ENCODE measurements around the gene SP9. TPM values are rescaled to one million over a fixed set of nuclear protein-coding genes. Genes with fewer than 3 reads are reported as not detected.

The SP9 gene
- total RNA-seq (not detected), polyA plus RNA-seq (not detected)
- long read RNA-seq, donor 1: 0 reads
- long read RNA-seq, donor 2: 0 reads
- long read RNA-seq, donor 3: 0 reads
- long read RNA-seq, donor 4: 0 reads

DNA sequence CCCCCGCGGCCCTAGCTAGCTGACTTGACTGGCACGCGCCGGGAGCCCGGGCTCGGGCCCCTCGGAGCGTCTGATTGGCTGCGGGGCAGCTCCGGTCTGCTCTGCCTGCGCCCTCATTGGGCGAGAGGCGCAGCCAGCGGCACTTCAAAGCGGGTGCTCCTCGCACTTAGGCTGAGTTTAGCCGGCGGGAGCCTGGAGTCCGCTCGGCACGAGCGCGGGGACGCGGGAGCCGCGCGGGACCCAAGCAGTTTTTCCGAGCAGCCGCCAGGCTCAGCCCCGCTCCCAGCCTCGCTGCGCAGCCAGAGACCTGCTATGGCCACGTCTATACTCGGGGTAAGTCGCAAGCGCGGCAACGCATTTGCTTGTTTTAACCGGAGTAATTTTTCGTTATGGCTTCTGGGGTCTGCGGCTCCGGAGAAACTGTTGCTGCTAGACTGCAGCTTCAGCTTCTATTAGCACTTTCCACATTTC, at the start of gene SP9:
Gene SP9 (plus strand): TSS at position 174 of the 471 bp plus-strand sequence. CDS start 139 bp downstream, at position 313.
- Histone ChIP-seq H3K9me3 (ENCODE audit: control insufficient read depth, low read length) (no peaks in the 10 kb centered on the region), H3K27ac (ENCODE audit: low read length) (no peak within 1 kb of the TSS), H3K27me3 (ENCODE audit: control insufficient read depth, insufficient read depth) (peaks cover 2% of the 10 kb centered on the region), H3K4me1 (ENCODE audit: control insufficient read depth, insufficient read depth, low read length) (no peaks in the 10 kb centered on the region), H3K4me3 (ENCODE audit: low read length) (peak within 1 kb of the TSS; percentile 5)
- intact Hi-C loops (cut with DNase I): no loop called here
- ATAC-seq: peak in 1 of 2 donors; percentile 41
- DNase-seq: no peak
- 4% methylated on average over 44 of the region's 44 CpGs for WGBS

DNA sequence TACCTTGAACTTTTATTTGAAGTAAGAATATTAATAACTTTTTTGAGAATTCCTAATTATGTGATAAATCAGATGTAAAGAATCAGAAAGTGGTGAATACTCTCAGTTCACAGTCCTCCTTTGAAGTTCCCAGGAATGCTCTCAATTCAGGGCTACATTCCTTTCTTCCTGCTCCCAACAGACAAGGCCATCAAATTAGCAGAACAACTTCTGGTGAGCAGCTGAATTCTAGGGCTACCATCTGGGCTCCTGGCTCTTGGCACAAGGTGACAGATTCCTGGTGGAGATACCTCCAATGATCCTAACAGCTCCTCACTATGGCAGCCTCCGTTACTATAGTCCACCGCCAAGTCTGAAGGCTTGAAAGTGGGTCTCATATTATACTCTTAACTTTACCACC, 48.6 kb upstream of the SP9 start:
- Histone ChIP-seq H3K4me1 (ENCODE audit: control insufficient read depth, insufficient read depth, low read length) (no peaks in the 10 kb centered on the region), H3K27me3 (ENCODE audit: control insufficient read depth, insufficient read depth) (peaks cover 2% of the 10 kb centered on the region), H3K9me3 (ENCODE audit: control insufficient read depth, low read length) (no peaks in the 10 kb centered on the region), H3K27ac (ENCODE audit: low read length) (no peak overlapping the region), H3K4me3 (ENCODE audit: low read length) (no peak overlapping the region)
- intact Hi-C loops (cut with DNase I): no loop called here
- DNase-seq (no peak), ATAC-seq (no peak)
- 90% methylated on average over 2 of the region's 2 CpGs for WGBS

DNA sequence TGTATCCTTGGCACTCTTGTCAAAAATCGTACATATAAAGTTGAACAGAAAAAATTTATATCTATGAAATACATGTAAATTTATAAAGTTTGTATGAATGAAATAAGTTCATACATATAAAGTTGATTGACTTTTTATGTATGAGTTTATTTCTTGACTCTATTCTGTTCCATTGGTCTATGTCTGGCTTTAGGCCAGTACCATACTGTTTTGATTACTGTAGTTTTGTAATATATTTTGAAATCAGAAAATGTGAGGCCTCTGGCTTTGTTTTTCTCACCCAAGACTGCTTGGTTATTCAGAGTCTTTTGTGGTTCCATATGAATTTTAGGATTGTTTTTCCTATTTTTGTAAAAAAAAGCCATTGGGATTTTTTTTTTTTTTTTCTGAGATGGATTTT, 41.8 kb upstream of the SP9 start:
- DNase-seq (no peak), ATAC-seq (no peak)
- WGBS: 93% methylated on average over 1 of the region's 1 CpG
- intact Hi-C loops (cut with DNase I): no loop called here
- Histone ChIP-seq H3K4me1 (ENCODE audit: control insufficient read depth, insufficient read depth, low read length) (no peaks in the 10 kb centered on the region), H3K4me3 (ENCODE audit: low read length) (no peak overlapping the region), H3K9me3 (ENCODE audit: control insufficient read depth, low read length) (no peaks in the 10 kb centered on the region), H3K27ac (ENCODE audit: low read length) (no peak overlapping the region), H3K27me3 (ENCODE audit: control insufficient read depth, insufficient read depth) (no peaks in the 10 kb centered on the region)

DNA sequence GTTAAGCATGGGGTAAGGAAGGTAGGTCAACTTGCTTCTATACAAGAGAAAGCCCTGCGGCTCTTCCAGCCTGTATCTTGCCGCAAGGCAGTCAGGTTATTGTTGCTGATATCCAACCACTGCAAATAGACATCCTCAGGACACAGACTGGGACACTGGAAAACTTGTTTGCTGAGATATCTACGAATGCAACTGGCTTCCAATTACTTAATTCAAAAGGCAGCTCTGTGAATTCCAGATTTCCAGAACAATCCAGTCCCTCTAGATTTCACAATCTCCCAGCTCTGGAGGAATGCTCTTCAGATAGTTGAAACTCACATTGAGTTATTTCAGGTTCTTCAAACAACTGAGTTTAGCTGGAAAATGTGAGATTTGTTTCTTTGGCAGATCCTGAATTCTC, 34.6 kb upstream of the SP9 start:
- DNase-seq (no peak), ATAC-seq (peak in 1 of 2 donors; percentile 43)
- H3K27me3 ChIP-seq (ENCODE audit: control insufficient read depth, insufficient read depth): no peaks in the 10 kb centered on the region
- 50% methylated on average over 3 of the region's 3 CpGs for WGBS
- intact Hi-C loops (cut with DNase I): no loop called here
- no peaks in the 10 kb centered on the region for H3K4me1 ChIP-seq (ENCODE audit: control insufficient read depth, insufficient read depth, low read length)
- H3K27ac ChIP-seq (ENCODE audit: low read length): no peak overlapping the region
- no peak overlapping the region for H3K4me3 ChIP-seq (ENCODE audit: low read length)
- H3K9me3 ChIP-seq (ENCODE audit: control insufficient read depth, low read length): no peaks in the 10 kb centered on the region

DNA sequence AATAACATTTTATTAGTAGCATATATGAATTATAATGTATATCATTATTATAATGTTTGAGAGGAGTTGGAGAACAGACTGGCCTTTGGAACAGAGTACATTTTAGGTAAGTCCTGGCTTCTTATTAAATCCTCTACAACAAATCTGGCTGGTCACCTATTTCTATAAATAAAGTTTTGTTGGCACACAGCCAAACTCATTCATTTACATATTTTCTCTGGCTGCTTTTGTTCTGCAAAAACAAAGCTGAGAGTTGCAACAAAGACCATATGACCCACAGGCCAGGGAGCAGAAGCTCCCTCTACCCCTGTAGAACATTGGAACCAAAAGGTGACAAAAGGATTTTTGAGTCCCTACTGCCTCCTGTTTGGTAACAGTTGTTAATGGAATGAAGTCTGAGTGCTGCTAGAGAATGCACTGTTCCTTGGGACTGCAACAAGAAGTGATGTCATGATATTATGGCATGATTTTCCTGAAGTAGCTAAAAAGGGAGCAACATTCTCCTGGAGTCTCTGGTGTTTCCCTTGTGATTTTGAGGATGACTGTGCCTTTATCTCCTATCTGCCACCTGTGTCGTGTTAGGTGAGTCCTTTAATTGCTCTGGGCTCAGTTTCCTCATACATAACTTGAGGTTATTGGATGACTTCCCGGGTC, 22.0 kb upstream of the SP9 start:
- Histone ChIP-seq H3K4me3 (ENCODE audit: low read length) (no peak overlapping the region), H3K4me1 (ENCODE audit: control insufficient read depth, insufficient read depth, low read length) (no peaks in the 10 kb centered on the region), H3K9me3 (ENCODE audit: control insufficient read depth, low read length) (no peaks in the 10 kb centered on the region), H3K27ac (ENCODE audit: low read length) (no peak overlapping the region), H3K27me3 (ENCODE audit: control insufficient read depth, insufficient read depth) (no peaks in the 10 kb centered on the region)
- no peak for DNase-seq
- intact Hi-C loops (cut with DNase I): no loop called here
- WGBS: 58% methylated on average over 2 of the region's 2 CpGs
- no peak for ATAC-seq

DNA sequence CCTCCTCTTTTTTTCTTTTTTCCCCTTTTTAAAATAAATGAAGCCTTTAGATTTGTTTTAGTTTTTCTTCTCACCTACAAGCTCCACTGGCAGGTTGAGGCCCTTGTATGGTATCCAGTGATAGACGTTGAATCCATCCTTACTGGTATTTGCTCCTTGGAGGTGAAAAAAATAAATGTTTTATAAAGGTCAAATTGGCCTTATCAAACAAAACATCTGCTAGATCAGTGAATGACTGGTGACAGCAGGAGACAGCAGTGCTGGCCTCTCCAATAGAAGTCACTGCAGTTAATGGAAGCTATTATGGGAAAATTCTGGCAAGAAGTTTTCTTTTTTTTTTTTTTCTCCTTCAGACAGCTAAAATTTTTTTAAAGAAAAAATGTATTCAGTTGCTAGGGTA, 12.6 kb upstream of the SP9 start:
- H3K4me3 ChIP-seq (ENCODE audit: low read length): no peak overlapping the region
- 74% methylated on average over 1 of the region's 1 CpG for WGBS
- peaks cover 3% of the 10 kb centered on the region for H3K4me1 ChIP-seq (ENCODE audit: control insufficient read depth, insufficient read depth, low read length)
- ATAC-seq (no peak), DNase-seq (no peak)
- intact Hi-C loops (cut with DNase I): no loop called here
- H3K27ac ChIP-seq (ENCODE audit: low read length): no peak overlapping the region
- no peaks in the 10 kb centered on the region for H3K9me3 ChIP-seq (ENCODE audit: control insufficient read depth, low read length)
- H3K27me3 ChIP-seq (ENCODE audit: control insufficient read depth, insufficient read depth): no peaks in the 10 kb centered on the region

DNA sequence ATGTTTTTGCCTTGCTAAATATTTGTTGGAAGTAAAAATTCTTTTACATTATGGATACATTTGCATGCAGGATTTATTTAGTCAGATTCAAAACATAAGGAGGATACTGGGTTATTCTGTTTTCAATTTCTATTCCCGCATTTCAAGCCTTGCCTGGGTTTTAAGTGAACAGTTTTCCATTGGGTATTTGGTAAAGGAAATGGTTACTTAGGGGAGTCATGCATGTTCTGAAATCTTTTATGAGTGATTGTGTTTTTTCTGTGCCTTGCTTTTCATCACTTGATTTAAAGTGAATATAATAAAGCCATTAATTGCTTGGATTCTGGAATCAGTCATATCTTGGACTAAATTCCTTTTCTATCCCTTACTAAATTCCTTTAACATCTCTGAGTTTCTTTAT, 12.0 kb upstream of the SP9 start:
- H3K4me1 ChIP-seq (ENCODE audit: control insufficient read depth, insufficient read depth, low read length): peaks cover 4% of the 10 kb centered on the region
- H3K4me3 ChIP-seq (ENCODE audit: low read length): no peak overlapping the region
- no peak for ATAC-seq
- no peaks in the 10 kb centered on the region for H3K9me3 ChIP-seq (ENCODE audit: control insufficient read depth, low read length)
- DNase-seq: no peak
- H3K27me3 ChIP-seq (ENCODE audit: control insufficient read depth, insufficient read depth): no peaks in the 10 kb centered on the region
- no peak overlapping the region for H3K27ac ChIP-seq (ENCODE audit: low read length)
- intact Hi-C loops (cut with DNase I): no loop called here
- WGBS: 63% methylated on average over 1 of the region's 1 CpG

DNA sequence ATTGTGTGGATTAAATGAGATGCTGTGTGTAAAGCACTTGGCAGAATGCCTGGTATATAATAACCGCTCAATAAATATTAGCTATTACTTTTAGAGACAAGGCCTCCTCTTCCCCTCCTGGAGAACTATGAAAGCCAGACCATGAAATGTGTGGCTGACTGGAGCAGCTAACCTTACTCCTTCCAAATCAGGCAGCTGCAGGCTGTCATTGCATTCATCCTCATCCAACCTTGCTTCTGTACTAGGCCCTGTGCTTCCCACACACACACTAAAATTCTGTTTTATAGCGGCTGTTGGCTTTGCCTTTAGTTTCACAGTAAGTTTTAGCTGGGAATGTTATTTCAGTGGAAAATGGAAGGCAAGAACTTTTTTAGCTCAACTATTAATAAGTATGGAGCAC, 10.2 kb upstream of the SP9 start:
- intact Hi-C loops (cut with DNase I): no loop called here
- 85% methylated on average over 2 of the region's 2 CpGs for WGBS
- Histone ChIP-seq H3K9me3 (ENCODE audit: control insufficient read depth, low read length) (no peaks in the 10 kb centered on the region), H3K27ac (ENCODE audit: low read length) (no peak overlapping the region), H3K27me3 (ENCODE audit: control insufficient read depth, insufficient read depth) (peaks cover under 1% of the 10 kb centered on the region), H3K4me3 (ENCODE audit: low read length) (no peak overlapping the region), H3K4me1 (ENCODE audit: control insufficient read depth, insufficient read depth, low read length) (peaks cover 4% of the 10 kb centered on the region)
- ATAC-seq (no peak), DNase-seq (no peak)

DNA sequence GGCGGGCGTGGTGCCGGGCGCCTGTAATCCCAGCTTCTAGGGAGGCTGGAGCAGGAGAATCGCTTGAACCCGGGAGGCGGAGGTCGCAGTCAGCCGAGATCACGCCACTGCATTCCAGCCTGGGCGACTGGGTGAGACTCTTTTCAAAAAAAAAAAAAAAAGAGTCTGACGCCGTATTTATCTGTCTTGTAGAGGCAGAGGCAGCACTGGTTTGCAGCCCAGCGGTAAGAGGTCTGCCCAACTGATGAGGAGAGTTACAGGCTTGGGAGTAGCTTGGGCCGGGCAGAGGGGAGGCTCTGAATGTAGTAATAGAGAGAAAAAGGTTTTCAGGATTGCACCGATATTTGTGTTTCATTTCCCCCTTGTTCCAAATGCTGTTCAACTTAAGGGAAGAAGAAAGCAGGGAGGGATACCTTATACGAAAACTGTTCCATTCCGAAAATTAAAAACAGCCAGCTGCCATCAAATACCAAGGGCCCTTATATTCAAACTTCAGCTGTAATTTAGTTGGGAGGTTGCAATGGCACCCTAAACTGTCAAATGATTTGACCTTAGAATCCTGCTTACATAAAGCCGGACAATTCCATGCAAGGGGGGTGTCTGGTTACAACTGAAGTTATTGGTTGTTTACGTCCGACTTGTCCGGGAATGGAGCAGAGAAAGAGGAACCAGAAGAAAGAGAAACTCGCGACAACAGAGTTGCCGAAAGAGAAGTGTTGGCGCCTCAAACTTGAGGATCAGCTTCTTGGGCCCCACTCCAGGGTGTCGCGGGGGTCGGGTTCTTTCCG, 9.2 kb upstream of the SP9 start:
- peaks cover 5% of the 10 kb centered on the region for H3K27me3 ChIP-seq (ENCODE audit: control insufficient read depth, insufficient read depth)
- no peak overlapping the region for H3K27ac ChIP-seq (ENCODE audit: low read length)
- WGBS: 53% methylated on average over 30 of the region's 30 CpGs
- peak overlapping the region; percentile 20 for H3K4me3 ChIP-seq (ENCODE audit: low read length)
- DNase-seq: no peak
- peak in 1 of 2 donors; percentile 20 for ATAC-seq
- intact Hi-C loops (cut with DNase I): no loop called here
- H3K9me3 ChIP-seq (ENCODE audit: control insufficient read depth, low read length): no peaks in the 10 kb centered on the region
- H3K4me1 ChIP-seq (ENCODE audit: control insufficient read depth, insufficient read depth, low read length): peaks cover 4% of the 10 kb centered on the region

DNA sequence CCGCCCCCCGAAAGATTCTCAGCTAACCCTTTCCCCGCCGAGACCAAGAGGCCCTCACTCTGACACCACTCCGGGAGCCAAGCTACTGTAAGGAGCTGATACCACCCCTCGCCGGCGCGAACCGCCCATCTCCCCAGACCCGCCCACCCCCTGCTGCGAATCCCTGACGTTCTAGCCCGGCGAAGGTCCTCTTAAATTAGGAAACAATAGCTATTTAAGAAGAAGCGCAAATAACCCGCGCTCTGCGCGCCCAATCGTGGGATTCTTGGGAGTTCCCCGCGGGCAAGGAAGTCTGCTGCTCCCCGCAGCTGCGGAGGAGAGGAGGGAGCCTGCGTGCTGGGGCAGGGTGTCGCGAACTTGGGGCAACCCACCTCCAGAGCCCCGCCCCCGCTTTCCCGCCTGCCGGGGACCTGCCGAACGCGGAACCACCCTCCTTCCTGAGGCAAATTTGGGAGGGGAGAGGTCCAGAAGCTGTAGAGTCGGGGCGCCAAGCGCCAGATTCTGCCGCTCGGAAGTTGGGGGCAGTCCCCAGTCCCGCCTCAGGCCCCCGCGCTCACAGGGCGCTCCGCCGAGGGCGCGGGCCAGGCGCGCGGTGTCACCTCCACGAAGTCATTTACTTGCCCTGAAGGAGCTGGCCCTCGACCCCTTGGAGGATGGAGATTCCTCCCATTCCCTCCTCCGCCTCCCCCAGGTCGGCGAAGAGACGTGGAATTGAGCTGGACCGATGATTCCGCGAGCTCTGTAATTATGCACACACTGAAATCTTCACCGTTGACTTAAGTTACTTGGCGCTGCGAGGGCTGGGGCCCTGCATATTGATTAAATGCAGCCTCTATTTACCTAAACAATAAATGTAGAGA, 8.4 kb upstream of the SP9 start:
- H3K4me3 ChIP-seq (ENCODE audit: low read length): peak overlapping the region; percentile 20
- no peaks in the 10 kb centered on the region for H3K9me3 ChIP-seq (ENCODE audit: control insufficient read depth, low read length)
- peak in 2 of 3 donors; percentile 64 to 74 for DNase-seq
- ATAC-seq: peak in 1 of 2 donors; percentile 54
- 1% methylated on average over 63 of the region's 63 CpGs for WGBS
- intact Hi-C loops (cut with DNase I): no loop called here
- no peak overlapping the region for H3K27ac ChIP-seq (ENCODE audit: low read length)
- peaks cover 4% of the 10 kb centered on the region for H3K4me1 ChIP-seq (ENCODE audit: control insufficient read depth, insufficient read depth, low read length)
- H3K27me3 ChIP-seq (ENCODE audit: control insufficient read depth, insufficient read depth): peaks cover 5% of the 10 kb centered on the region

All from right cardiac atrium (tissue), 5 donors.